ENCODE data around the gene SKIL.

The SKIL gene

GRCh38 chr3:170429050-170429449, 71.5 kb downstream of the SKIL start:
- POLR2A ChIA-PET (ENCODE audit: low non-redundant PET): no interaction called here
- DNase-seq (ENCODE audit: low spot score): no peak
- CTCF ChIA-PET: interaction anchor here (0.6 kb wide), 1 partner anchor 18 kb away, joined by 6 read pairs; no protein-coding TSS in a partner anchor

DNA sequence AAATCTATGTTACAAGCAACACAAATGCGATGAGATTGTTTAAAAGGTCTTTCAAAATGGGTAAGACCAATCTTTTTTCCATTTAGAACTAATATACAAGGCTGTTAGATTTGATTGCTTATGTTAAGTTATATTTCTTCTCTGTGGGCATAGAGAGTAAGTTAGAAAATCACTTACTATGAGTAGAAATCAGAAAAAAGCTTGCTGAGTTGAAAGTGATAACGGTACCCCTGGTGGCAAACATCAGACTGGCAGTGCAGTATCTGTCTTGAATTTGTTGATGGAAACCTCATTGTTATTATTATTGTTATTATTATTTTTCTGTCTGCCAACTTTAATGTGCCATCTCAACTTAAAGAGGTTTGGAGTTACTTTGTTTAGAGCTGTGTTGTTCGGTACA, 73.5 kb downstream of the SKIL start:
- ChIA-PET CTCF (interaction anchor here (0.8 to 1.2 kb wide), 2 partner anchors 14 to 24 kb away, joined by 5 read pairs; no protein-coding TSS in a partner anchor), POLR2A (ENCODE audit: low non-redundant PET) (no interaction called here)
- DNase-seq (ENCODE audit: low spot score): no peak
- H3K27ac ChIP-seq: no peak overlapping the region
- TF ChIP-seq, protein P1, sequence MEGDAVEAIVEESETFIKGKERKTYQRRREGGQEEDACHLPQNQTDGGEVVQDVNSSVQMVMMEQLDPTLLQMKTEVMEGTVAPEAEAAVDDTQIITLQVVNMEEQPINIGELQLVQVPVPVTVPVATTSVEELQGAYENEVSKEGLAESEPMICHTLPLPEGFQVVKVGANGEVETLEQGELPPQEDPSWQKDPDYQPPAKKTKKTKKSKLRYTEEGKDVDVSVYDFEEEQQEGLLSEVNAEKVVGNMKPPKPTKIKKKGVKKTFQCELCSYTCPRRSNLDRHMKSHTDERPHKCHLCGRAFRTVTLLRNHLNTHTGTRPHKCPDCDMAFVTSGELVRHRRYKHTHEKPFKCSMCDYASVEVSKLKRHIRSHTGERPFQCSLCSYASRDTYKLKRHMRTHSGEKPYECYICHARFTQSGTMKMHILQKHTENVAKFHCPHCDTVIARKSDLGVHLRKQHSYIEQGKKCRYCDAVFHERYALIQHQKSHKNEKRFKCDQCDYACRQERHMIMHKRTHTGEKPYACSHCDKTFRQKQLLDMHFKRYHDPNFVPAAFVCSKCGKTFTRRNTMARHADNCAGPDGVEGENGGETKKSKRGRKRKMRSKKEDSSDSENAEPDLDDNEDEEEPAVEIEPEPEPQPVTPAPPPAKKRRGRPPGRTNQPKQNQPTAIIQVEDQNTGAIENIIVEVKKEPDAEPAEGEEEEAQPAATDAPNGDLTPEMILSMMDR (conservative IDR thresholded peaks at IDR 0.05; ENCODE audit: low read depth): no peak

More at GRCh38 chr3:170429050-170429449, 71.5 kb downstream of the SKIL start:
- TF ChIP-seq, protein P1 (conservative IDR thresholded peaks at IDR 0.05; ENCODE audit: low read depth): no peak
- H3K27ac ChIP-seq: no peak overlapping the region

DNA sequence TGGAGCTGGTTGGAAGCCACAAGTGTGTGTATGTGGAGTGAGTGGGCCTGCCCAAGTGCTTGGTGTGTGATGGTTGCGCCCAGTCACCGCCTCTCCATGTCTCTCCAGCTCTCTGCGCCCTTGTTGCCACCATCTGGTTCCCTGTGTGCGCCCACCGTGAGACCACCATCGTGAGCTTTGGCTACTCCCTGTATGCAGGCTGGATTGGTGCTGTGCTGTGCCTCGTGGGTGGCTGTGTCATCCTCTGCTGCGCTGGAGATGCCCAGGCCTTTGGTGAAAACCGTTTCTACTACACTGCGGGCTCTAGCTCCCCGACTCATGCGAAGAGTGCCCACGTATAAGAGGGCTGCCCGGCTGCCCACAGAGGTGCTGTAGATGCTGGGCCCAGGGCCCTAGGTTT, 74.9 kb downstream of the SKIL start:
- TF ChIP-seq, protein P1 (conservative IDR thresholded peaks at IDR 0.05; ENCODE audit: low read depth): no peak
- no peak overlapping the region for H3K27ac ChIP-seq
- ChIA-PET POLR2A (ENCODE audit: low non-redundant PET) (no interaction called here), CTCF (interaction anchor here (1.2 kb wide), 1 partner anchor 18 kb away, joined by 4 read pairs; no protein-coding TSS in a partner anchor)
- DNase-seq (ENCODE audit: low spot score): no peak

DNA sequence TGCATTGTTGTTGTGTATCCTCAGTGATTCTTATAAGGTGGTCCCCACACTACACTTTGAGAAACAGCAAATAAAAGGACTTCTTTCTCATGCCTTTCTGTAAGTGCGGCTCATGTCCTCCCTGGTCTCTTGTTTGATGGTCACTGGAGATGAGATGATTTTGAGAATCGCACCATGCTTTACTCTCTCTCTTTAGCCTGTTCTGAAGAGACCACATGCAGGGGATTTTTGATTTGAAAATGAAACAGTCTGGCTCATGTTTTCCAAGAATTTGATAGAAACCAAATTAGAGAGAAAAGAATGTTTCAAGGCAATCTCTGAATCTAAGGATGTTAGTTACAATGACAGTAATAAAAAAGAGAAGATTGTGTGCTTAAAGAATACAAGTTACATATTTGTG, 79.2 kb downstream of the SKIL start:
- DNase-seq (ENCODE audit: low spot score): no peak
- no peak overlapping the region for H3K27ac ChIP-seq
- ChIA-PET POLR2A (ENCODE audit: low non-redundant PET) (no interaction called here), CTCF (interaction anchor here (0.5 kb wide), 1 partner anchor 38 kb away, joined by 3 read pairs; no protein-coding TSS in a partner anchor)
- TF ChIP-seq, protein P1 (conservative IDR thresholded peaks at IDR 0.05; ENCODE audit: low read depth): no peak

DNA sequence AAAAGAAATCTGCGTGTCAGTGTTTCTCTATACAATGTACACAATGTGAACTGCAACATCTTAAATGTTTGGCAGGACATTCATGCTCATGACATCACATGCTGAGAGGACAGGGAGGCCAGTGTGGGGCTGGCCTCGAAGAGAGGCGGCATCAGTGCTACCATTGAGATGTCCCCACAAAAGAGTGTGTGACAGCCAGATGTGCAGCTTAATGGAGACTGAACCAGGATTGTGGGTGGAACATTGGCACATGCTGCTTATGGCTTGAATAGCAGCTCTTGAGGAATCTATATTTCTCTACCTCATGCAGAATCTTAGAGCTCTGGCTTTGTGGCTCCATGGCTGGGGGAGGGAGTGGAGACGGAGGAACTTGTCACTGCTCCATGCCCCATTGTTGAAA, 79.7 kb downstream of the SKIL start:
- CTCF ChIA-PET: interaction anchor here (0.5 to 0.7 kb wide), 2 partner anchors 38 to 80 kb away, joined by 3 read pairs; no protein-coding TSS in a partner anchor
- TF ChIP-seq, protein P1 (conservative IDR thresholded peaks at IDR 0.05; ENCODE audit: low read depth): no peak
- POLR2A ChIA-PET (ENCODE audit: low non-redundant PET): no interaction called here

DNA sequence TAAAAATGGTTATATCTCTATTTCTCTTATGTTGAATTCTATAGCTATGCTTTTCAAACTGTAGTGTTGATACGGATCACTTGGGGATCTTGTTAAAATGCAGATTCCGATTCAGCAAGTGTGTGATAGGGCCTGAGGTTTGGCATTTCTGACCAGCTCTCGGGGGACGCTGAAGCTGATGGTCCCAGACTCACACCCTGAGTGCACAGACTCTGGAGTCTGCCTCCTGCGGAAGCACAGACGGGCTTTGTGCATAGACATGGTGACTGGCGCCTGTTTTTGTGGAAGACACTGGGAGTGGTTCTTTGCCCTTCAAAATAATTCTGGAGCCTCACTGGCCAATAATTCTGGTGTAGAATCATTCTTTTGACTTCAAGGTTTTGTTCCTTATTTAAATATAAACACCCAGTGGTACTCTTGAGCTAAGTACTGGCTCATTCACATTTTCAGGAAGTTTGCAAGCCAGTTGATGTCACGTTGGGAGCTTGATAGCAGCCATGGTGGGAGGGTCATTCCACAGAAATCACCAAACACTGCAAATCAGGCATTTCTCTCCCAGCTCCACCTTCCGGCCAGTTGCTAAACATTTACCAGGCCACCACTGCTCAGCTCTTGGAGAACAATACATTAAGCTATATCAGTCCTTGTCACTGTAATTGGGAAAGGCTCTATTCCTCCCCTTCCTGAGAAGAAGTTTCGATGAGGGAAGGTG, 80.3 kb downstream of the SKIL start:
- CTCF ChIA-PET: interaction anchor here (0.7 kb wide), 1 partner anchor 79 kb away, joined by 3 read pairs; no protein-coding TSS in a partner anchor
- POLR2A ChIA-PET (ENCODE audit: low non-redundant PET): no interaction called here
- no peak overlapping the region for H3K27ac ChIP-seq
- TF ChIP-seq, protein P1 (conservative IDR thresholded peaks at IDR 0.05; ENCODE audit: low read depth): no peak
- no peak for DNase-seq (ENCODE audit: low spot score)

More for the DNA sequence above, 79.7 kb downstream of the SKIL start:
- no peak overlapping the region for H3K27ac ChIP-seq
- no peak for DNase-seq (ENCODE audit: low spot score)
